ENCODE measurements around the gene CD8B2. TPM values are rescaled to one million over a fixed set of nuclear protein-coding genes. Genes with fewer than 3 reads are reported as not detected.

CD8B2 gene
- total and polyA plus RNA-seq, 2 experiments from 2014 or later, result 0.06 TPM; not detected in 1

- no peak overlapping the region for H2AFZ ChIP-seq
These were observed 59.3 kb downstream of the CD8B2 start for GRCh38 chr2:106546391-106546990.

More at GRCh38 chr2:106546391-106546990, 59.3 kb downstream of the CD8B2 start:
- no peak overlapping the region for H3K4me3 Mint-ChIP-seq
- H3K36me3 Mint-ChIP-seq (ENCODE audit: low read depth), result no peaks in the 10 kb centered on the region
- H3K36me3 ChIP-seq (ENCODE audit: insufficient read depth), result no peaks in the 10 kb centered on the region
- H3K27ac Mint-ChIP-seq, result no peak overlapping the region
- 0 out of 2 replicates have a peak, but pooled peaks cover 2% of the 10 kb centered on the region for H3K9me2 ChIP-seq (ENCODE audit: insufficient read depth)
- no peak overlapping the region for H3K27ac ChIP-seq (ENCODE audit: low read depth)
- H3K4me1 Mint-ChIP-seq, result no peaks in the 10 kb centered on the region
- no peaks in the 10 kb centered on the region for H3F3A ChIP-seq (replicated peaks; ENCODE audit: low read depth)
- H3K4me1 ChIP-seq (ENCODE audit: insufficient read depth), result no peaks in the 10 kb centered on the region
- H3K79me2 ChIP-seq (replicated peaks; ENCODE audit: insufficient read depth), result no peaks in the 10 kb centered on the region
- ATAC-seq (no peak), DNase-seq (ENCODE audit: low spot score) (no peak)
- H3K27me3 Mint-ChIP-seq (ENCODE audit: insufficient read depth, low read depth, poor library complexity), result peaks cover 8% of the 10 kb centered on the region
- no peak overlapping the region for H3K4me3 ChIP-seq
- H3K4me2 ChIP-seq, result no peak overlapping the region
- TF ChIP-seq EZH2 (IDR thresholded peaks at IDR 0.05; ENCODE audit: low read depth, unreplicated experiment), result no peak
- no peak for TF ChIP-seq ZNF462 (CRISPR knock-in tag; IDR thresholded peaks at IDR 0.05)
- no peak for TF ChIP-seq CREB1 (CRISPR knock-in tag; IDR thresholded peaks at IDR 0.05; ENCODE audit: low read depth)
- no peak for TF ChIP-seq ETS1 (IDR thresholded peaks at IDR 0.05)
- TF ChIP-seq REST (IDR thresholded peaks at IDR 0.05; ENCODE audit: unreplicated experiment), result no peak
- no peak for TF ChIP-seq ZNF114 (CRISPR knock-in tag; IDR thresholded peaks at IDR 0.05)
- TF ChIP-seq NANOG (IDR thresholded peaks at IDR 0.05; ENCODE audit: borderline replicate concordance), result no peak
- no peak for TF ChIP-seq POLR2AphosphoS5 (IDR thresholded peaks at IDR 0.05; ENCODE audit: low read depth)
- no peaks in the 10 kb centered on the region for H3K9me3 Mint-ChIP-seq
- no peaks in the 10 kb centered on the region for H3K27me3 ChIP-seq (ENCODE audit: insufficient read depth)
- no peaks in the 10 kb centered on the region for H4K20me1 ChIP-seq (replicated peaks; ENCODE audit: insufficient read depth)

All from GM23338 (cell line).